ENCODE data around the gene SUN2.
A peak's percentile ranks its signal among the peaks of the same experiment; 100 is the strongest.

SUN2 gene

DNA sequence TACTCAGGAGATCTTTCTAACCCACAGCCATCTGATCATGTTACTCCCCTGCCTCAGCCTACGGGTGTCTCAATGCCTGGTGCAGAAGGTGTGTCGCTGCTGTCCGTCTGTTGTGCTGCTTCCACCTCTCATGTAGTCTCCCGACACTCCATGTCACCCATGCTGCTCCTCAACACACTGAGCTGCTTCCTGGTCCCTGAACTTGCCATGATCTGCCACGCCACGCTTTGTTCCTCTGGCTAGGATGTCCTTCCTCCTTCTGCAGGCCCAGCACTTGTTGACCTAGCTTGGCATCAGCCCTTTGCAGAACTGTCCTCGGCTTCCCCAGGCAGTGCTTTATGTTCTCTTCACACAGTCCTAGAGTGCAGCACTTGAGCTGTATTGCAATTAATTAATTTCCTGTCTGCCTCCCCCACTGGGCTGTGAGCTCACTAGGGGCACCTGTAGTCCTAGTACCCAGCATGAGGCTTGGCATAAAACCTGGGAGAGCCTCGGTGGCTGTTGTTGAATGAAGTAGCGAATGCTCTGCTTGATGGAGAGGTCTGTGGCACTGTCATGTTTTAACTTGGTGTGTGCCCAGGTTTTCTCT, 40.5 kb downstream of the SUN2 start:
- no peak for DNase-seq

DNA sequence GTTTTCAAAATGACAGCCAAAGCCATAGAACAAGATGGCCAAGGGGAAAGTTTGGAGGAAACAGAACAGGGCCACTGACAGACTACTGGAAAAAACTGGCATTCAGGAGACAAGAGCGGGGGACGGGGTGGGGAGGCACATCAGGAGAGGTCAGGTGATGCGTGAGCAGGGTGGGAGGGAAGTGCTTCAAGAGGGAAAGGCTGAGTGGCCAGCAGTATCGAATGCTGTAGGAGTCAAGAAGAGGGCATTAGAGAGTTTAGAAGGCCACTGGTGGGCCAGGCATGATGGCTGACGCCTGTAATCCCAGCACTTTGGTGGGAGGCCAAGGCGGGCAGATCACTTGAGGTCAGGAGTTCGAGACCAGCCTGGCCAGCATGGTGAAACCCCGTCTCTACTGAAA, 41.9 kb downstream of the SUN2 start:
- DNase-seq = no peak

DNA sequence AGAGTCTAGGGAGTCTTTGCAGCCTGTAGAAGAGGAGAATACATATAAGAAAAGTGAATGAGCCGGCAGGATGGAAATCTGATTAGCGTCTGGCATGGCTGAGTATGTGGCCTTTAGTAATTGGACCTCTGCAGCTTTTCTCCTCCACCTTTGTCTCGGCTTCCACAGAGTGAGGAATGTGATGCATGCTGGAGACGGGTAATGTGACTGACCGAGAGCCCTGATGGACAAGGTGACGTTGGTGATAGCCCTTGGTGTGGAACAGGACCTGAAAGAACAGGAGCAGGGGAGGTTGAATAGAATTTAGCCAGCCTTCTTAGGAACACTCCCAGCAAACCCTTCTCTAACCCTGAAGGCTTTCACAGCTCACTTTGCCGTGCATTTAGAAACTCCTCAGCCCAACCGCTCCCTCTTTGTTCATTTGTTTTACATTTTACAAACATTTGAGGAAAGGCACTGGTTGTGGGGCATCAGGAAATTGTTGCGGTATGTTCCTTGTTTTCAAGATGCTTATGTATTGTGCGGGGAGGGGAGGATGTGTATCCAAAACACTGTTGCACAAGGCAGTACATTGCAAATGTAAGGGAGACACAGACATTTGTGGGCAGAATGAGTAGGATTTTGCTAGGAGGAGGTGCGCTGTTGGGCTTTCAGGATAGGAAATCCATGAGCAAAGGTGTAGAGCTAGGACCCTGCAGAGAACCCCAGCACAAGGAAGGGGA, 43.2 kb downstream of the SUN2 start:
- DNase-seq = no peak

DNA sequence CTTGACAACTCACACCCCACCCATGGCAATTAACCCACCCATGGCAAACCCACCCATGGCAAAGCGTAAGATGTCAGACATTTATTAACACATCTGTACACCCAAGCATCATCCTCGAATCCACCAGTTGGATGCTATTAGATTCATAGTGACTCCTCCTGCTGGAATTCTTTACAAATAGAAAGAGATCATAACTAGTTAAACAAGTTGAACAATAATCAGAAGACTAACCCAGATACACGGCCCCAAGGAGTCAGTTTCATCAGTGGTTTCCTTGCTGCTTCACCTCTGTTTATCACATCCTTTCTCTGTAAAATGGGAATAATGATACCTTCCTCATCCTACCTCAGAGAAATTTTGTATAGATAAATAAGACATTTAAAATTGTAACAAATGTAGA, 44.9 kb downstream of the SUN2 start:
- no peak for DNase-seq

DNA sequence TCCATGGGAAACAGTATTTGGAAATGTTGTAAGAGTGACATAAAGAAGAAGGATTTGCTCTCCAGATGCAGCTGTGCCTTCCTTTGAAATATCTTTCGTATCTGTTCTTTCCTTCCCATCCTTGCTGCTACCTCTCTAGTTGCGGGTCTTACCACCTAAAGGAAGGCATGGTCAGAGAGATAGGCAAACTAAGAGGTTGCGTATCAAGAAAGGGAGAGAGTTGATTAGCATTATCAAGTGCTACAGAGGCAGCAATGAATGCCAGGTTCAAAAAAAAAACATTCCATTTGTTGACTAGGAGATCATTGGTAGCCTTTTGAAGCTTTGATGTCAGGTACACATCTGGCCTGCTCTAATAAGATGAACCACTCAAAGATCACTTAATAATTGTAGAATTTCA, 45.4 kb downstream of the SUN2 start:
- DNase-seq = no peak

DNA sequence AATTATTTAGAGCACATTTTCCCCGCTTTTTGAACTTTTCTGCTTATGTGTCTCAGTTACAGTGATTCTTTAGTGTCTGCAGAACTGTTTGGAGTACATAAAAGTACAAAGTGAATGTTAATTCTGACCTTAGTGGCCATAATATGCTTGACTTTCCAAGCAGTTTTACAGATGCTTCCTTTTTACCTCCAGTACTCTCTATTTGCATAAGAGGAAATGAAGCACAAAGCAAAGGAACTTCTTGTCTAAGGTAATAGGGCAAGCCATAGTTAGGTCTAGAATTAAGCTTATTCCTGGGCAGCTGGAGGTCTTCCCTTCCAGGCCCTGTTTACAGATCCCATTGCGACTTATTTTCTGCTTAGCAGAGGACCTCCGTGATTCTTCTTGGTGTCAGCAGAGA, 46.5 kb downstream of the SUN2 start:
- no peak for DNase-seq

DNA sequence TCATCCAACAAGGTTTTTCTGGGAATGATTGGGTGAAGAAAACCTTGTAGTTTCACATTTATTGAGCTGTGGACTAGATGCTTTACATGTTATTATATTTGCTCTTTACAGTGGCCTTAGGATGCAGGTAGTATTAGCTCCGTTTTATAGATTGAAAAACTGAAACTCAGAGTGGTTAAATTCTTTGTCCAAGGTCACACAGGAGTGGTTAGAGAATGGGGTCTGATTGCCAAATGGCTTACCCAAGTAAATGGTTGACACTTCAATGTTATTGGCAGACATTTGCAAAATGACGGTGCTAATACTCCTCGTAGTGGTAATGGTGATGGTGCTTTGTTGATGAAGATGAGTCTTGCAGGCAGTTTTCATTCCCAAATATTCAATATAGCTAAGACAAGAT, 47.8 kb downstream of the SUN2 start:
- DNase-seq = no peak

DNA sequence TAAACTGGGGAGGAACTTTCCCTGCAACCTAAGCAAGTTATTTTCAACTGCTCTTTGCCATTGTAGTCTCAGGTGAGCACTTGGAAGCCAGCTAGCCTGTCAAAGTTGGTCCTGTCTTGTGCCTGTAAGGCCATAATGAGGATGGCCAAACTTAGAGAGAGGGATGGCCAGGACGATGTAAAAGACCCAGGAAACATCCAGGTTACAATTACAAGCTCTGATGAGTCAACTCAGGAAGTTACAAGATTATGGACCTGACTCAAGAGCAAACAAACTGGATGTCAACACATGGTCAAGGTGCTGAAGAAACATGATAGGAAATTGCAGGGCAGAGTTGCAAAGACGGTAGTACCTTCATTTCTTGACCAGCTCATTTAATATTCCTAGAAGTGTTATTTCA, 48.5 kb downstream of the SUN2 start:
- DNase-seq = no peak

DNA sequence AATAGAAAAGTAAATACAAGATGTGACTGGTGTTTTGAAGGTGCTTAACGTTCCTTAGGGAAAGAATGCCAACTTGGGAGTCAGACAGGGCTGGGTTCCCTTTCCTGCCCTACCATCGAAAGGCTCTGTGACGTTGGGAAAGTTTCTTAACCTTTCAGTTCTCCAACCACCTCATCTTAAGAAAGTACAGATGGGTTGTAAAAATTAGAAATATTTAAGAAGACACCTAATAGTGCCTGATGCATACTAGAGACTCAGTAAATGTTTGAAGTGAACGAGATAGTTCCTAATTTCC, 49.0 kb downstream of the SUN2 start:
- no peak for DNase-seq

DNA sequence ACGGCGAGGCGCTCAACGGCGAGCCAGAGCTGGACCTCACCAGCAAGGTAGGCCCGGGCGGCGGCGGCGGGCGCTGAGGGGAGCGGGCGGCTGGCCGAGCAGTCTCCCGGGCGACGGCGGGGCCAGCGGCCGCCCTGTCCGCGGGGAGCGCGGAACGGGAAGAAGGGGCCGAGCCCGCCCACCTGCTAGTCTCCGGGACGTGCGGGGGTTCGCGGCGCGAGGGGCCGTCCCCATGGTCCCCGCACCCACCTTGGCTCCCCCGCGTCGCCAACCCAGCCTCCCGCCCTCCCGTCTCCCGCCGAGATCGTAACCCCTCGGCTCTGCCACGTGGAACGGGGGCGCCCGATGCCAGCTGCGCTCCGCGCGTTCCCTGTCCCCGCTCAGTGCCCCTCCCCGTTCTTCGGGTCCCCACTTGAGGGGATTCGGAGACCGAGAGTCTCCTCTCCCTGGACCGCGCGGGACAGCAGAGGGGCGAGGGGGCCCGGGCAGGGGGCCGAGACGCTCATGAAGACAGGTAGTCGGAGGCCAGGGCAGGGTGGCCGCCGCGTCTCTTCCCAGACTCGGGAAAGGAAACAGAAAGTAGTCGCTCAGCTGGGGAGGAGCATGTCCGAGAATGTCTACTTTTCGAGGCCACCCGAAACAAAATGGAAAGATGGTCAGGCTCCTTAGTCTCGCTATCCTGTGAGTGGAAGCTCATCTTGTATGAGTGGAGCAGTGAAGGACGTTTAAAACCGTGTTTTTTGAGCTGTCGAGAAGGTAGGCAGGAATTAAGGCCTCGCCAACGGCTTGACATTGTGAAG, 49.5 kb downstream of the SUN2 start:
- peak; percentile 48 for DNase-seq

DNA sequence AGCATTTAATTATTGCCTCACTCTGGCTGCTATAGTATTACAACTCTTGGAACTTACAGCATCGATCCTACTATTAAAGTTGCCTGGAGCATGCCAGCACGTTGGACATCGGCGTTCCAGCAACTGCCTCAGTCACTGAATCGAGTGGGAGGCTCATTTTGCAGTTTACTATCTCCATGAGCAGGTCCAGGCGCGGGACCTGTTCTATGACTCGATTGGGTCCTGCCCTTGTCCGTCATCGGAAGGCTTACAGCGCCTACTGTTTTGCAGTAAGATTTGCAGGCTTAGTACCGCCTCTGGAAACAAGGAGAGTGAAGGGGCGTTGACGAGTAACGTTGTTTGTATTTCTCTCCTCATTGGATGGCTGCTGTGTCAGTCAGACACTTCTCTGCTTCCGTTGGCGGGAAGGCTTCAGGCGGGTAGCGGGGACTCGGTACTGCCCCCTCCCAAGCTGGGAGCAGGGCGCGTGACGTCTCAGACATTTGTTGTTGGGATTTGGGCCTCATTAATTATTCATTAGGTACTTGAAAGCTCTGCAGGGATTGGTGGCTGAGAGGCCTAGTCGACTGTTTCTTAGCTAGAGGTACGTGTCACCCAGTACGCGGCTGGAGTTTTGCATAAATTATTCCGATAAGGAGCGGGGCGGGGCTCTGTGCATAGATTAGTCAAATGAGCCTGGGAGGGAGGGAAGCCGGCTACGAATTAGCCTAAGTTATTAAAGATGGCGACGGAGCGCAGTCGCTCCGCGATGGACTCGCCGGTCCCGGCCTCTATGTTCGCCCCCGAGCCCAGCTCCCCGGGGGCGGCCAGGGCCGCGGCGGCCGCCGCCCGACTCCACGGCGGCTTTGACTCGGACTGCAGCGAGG, 50.3 kb downstream of the SUN2 start, which contains the start of gene GTPBP1:
Gene GTPBP1 (plus strand): TSS at position 710 of the 866 bp plus-strand sequence. CDS start 12 bp downstream, at position 722.
- peak; percentile 96 for DNase-seq

DNA sequence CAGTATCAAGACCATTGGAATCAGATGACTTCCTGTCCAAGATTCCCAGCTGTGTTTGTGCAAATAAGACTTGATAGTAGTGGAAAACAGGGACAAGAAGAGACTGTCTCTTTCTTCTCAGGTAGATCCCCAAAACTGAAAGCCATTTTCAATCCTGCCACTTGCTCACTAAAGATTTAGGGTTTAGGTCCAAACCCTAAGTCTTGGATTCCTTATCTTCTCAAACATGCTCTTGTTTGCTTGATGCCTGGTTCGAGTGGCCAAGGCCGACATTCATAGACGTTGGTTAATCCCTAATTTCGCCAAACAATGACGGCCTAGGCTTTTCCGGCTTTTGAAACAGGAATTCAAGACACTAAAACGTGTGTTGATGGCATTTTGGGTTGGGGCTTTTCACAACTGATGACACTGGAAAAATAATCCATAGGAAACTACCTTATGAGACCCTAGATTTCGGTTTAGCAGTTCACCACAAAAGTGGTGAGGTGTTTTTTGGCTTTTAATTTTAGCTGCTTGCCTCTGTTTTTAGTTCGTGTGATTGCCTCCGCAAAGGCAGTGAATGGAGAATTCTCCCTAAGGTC, 51.1 kb downstream of the SUN2 start:
- no peak for DNase-seq

DNA sequence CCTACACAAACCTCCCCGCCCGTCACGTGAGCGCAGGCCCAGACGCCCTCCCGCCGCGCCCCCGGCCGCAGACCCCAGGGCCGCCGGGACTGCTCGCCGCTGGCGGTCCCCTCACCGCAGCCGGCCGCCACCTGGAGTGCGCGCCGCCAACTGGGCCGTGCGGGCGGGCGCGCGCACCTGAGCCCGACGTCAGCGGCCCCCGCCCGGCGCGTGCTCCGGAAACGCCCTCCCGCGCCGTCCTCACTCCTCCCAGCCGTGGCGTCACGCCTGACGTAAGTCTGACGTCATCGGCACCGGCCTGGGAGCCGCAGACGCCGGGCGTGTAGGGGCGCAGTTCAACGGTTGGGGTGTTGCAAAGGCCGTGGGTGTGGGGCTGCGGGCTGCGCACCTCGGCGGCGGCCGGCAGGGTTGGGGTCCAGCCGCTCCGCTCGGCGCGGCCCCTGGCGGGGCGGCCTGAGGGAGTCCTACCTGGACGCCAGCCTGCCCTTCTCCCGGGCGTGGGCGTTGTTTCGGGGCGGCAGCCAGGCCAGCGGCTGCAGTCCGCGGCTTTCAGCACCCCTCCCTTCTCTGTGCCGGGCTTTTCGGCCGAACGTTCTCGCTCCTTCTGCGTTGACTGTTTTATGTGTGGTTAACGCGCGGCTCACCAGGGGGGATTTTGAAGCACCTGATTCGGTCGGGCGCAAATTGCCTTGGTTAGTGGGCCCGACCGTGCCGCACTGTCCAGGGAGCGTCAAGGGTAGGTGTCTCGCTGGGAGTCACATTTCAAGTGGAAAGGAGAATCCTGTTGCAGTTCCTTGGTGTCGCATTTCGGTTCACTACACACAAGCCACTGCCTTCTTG, 54.8 kb downstream of the SUN2 start, which contains the start of gene JOSD1:
Gene JOSD1 (minus strand): TSS at position 155 of the 840 bp plus-strand sequence. CDS start 956 bp downstream, outside the sequence.
- DNase-seq = peak; percentile 97

DNA sequence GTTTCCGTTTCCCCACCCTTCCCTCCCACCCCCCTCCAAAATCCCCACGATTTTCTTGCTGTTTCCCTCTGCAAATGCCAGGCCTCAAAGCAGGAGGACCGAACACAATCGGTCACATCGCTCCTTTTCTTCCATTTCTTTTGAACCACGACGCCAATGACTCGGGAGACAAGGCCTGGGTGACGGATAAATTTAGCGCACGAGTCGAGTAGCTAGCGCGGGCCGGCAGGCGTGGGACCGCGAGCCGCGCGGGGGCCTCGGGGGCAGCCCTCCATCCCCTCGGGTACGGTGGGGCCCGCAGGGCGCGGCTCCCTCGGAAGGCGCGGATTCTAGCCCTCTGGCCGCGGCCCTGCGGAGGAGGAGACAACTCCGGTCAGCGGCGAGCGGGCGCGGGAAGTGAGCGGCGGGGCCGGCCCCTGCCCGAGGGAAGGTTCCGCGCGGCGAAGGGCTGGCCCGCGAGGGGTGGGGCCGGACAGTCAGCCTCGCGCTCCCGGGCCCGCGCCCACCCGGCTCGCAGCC, 55.5 kb downstream of the SUN2 start:
- DNase-seq = peak; percentile 32

DNA sequence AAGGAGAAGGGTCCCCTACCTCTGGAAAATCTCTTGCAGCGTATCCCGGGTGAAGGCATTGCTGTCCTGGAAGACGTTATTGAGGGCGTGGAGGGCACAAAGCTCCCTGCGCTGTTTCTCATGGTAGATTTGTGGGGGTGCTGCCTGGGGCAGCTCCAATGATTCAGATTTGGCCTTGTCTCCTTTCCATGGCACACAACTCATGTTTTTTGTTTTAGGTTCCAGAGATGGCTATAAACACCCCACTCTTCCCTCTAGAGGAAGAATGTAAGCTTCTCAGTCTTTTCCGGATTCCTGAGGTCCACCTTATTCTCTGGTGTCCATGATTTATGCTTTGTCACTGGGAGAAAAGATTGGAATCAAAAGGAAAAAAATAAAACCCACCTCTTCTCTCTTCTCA, 56.0 kb downstream of the SUN2 start:
- no peak for DNase-seq

DNA sequence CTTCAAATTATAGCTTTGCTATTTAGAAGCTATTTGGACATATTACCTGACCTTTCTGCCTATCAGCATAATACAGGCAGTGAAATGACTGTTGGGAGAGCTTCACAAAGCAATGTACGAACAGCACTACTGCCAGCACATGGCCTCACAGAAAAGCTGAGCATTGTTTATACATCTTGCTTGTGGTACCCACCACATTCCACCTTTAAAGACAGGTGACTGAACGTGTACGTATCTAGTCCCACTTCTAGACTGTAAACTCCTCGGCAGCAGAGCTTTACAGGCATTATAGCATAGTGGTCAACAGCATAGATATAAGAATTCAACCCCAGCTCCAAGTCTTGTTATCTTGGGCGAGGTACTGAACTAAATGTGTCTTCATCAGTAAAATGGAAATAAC, 56.7 kb downstream of the SUN2 start:
- no peak for DNase-seq

DNA sequence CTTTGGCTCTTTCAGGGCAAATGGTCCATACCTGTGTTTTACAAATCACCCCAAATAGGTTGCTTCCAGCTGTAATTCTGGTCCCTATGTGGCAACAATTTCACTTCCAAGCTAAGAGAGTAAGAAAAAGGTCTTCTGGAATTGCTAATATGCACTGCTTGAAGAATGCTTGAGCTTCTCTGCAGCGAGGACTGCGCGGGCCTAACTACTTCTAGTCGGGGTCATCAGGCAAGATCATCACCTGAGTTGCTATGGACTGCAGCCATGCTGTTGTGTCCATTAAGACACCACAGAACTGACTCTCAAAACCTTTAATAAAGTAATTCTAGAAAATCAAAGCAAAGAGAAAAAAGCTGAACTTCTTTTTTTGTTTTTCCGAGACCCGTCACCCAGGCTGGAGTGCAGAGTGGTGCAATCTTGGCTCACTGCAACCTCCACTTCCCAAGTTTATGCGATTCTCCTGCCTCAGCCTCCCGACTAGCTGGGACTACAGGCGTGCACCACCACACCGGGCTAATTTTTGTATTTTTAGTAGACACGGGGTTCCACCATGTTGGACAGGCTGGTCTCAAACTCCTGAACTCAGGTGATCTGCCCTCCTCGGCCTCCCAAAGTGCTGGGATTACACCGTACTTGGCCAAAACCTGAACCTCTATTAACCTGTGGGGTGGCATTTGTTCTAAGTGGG, 57.2 kb downstream of the SUN2 start:
- no peak for DNase-seq

DNA sequence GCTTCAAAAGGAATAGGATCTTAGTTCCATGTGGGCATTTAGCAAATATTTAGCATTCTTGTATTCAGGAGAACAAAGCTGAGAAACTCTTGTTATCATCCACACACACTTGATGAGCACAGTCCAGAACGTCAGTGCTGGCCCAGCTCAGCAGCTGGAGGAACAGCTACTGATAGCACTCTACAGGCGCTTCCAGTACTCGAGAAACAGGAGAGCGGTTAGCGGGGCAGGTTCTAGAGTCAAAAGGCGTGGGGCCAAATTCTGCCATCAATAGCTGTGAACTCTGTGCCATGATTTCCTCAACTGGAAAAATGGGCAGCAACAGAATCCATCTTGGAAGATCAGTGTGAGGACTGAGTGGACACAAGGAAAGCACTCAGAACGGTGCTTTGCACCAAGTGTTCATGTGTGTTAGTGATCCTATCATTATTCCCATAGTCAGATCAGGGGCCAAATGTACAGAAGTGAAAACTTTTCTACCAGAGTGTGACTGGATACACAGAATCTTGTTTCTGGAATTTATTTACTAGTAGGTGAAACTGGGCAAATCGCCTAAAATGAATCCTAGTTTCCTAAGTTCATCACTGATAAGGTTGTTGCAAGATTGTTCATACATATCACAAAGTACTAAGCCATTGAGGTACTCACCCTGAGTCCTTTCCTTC, 58.2 kb downstream of the SUN2 start:
- DNase-seq = no peak

DNA sequence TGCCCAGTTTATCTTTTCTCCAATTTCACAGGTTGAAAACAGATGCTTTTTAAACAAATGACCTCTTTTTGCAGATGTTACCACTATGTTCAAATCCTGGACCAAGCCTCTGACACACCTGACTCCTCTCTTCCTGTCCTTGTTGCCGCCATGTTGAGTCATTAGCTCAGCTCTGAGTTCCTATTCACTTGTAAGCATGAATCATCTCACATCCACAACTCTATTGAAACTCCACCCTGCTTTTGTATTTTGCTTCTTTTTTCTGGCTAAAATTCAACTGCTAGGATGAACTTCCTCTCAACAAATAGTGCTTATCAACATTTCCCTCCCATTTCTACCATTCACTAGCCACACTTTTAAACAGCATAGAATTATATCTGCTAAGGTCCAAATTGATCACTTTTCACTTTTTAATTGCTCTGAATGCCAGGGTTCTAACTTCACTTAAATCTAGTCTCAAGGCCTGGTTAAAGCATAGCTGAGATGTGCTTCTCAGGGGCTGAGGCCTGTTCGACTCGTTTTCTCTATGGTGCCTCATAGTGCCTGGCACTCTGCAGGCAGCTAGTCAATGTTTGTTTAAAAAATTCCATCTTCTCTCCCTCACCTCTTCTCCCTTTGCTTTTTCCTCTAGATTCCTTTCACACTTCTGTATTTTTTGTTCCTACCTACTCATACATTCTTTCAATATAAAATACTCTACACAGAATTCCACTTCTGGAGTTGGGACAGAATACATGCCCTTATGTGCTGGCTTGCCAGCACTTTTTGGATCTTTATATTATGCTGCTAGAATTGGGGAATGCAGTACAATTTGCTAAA, 59.0 kb downstream of the SUN2 start:
- peak; percentile 50 for DNase-seq
